ENCODE measurements around the gene DIPK1B.

GRCh38 chr9:136773386-136774044, 61.1 kb downstream of the DIPK1B start:
- no peak for TF ChIP-seq EZH2phosphoT487 (IDR thresholded peaks at IDR 0.05; ENCODE audit: borderline replicate concordance, low read length)
- TF ChIP-seq CTCF (IDR thresholded peaks at IDR 0.05; ENCODE audit: low read depth, low read length, poor library complexity, severe bottlenecking) = no peak
